ENCODE data around the gene CCNL1. TPM values are rescaled to one million over a fixed set of nuclear protein-coding genes. Genes with fewer than 3 reads are reported as not detected.

CCNL1 gene
- polyA plus RNA-seq (59.1 to 136 TPM (median 118 TPM) in 3 replicates), polyA minus RNA-seq (27.8 to 153 TPM (median 85.5 TPM) in 3 replicates)
- 698 TPM for polyA plus RNA-seq (2011; ENCODE audit: low read depth)
- 11.9 and 23.3 TPM in 2 replicates for polyA plus RNA-seq (2011; cell fraction: cytosol; rRNA removed)
- polyA plus RNA-seq (2011; cell fraction: nucleus; rRNA removed), result 262 and 357 TPM in 2 replicates
- polyA plus RNA-seq (2012; ENCODE audit: low replicate concordance), result 33.1 and 117 TPM in 2 replicates
- polyA minus RNA-seq (2011; cell fraction: cytosol; rRNA and poly(A)+ RNA removed), result 33.8 TPM
- polyA minus RNA-seq (2011; cell fraction: nucleus; rRNA and poly(A)+ RNA removed), result 279 and 325 TPM in 2 replicates

DNA sequence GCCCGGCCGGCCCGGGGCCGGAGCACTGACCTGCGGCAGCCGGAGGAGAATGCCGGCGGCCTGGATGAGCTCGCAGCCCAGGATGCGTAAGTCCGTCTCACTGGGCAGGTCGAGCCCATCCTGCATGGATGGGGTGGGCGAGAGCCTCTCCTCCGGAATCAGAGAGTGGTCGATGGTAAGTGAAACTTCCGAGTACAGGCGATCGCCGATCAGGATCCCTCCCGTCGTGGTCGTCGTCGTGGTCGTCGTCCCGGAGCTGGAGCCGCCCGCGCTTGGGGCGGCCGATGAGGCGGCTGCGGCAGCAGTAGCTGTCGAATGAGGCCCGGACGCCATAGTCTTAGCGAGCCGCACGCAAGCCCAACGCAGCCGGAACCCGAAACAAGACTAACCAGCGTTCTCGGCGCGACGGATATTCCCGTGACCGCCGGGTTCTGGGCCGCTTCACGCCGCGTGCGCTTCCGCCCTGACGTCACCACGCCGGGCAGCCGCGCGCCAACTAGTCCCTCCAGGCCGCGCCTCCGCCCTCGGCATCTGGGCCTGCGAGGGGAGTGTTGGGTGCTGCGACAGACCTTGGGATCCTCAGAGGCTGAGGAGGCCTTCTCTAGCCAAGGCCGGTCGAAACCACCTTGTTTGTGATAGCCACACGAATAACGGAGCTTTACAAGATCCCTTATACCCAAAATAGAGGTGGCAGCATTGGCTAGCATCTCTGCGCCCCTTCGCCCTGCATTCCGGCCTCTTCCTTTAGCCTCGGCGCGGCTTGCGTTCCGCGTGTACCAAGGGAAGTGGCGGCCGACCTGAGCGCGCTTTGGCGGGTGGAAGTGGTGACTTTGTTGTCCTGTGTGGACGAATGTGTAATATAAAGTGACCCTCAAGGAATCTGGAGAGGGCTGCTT, at the start of gene CCNL1:
Gene CCNL1, minus strand, starts transcription at position 386 of the 896 bp plus-strand sequence. Its CDS starts 53 bp downstream, at position 333.
- TF ChIP-seq CTCF (optimal IDR thresholded peaks at IDR 0.05 in 1 of 3, IDR thresholded peaks at IDR 0.05 in 1 of 3, conservative IDR thresholded peaks at IDR 0.05 in 1 of 3; ENCODE audit: extremely low read depth in 1 of 3, insufficient read depth in 2 of 3, low read length in 3 of 3), result no peak
- no peak for TF ChIP-seq EZH2 (IDR thresholded peaks at IDR 0.05; ENCODE audit: low read length)
- dilution Hi-C loops (cut with MboI; ENCODE audit: extremely low pct_ligation_motif_present, low sequenced_read_pairs), result no loop called here
- peak within 1 kb of the TSS; percentile 100 for H3K27ac ChIP-seq (ENCODE audit: control insufficient read depth, insufficient read depth, low read length)
- FAIRE-seq (no peak), DNase-seq (ENCODE audit: low read depth, low spot score) (no peak)
- H3K4me2 ChIP-seq (ENCODE audit: control insufficient read depth, extremely low read depth, insufficient read depth, low read depth, low read length), result peak within 1 kb of the TSS; percentile 99
- no peaks in the 10 kb centered on the region for H3K9me3 ChIP-seq (ENCODE audit: control insufficient read depth, low read depth, low read length)
- peaks cover 49% of the 10 kb centered on the region for H3K79me2 ChIP-seq (ENCODE audit: control insufficient read depth, insufficient read depth, low read length)
- peaks cover 39% of the 10 kb centered on the region for H3K4me1 ChIP-seq (ENCODE audit: control insufficient read depth, extremely low read depth, insufficient read depth, low read length)
- no peaks in the 10 kb centered on the region for H3K9me1 ChIP-seq (ENCODE audit: control insufficient read depth, extremely low read depth, insufficient read depth, low read length)
- H3K9ac ChIP-seq (ENCODE audit: control insufficient read depth, extremely low read depth, insufficient read depth, low read length), result peak within 1 kb of the TSS; percentile 100
- peak within 1 kb of the TSS; percentile 87 to 99 (median 98) for H3K4me3 ChIP-seq (ENCODE audit: control insufficient read depth in 2 of 3, extremely low read depth in 1 of 3, insufficient read depth in 2 of 3, low read depth in 1 of 3, low read length in 3 of 3)
- peak within 1 kb of the TSS; percentile 89 for H2AFZ ChIP-seq (ENCODE audit: control insufficient read depth, low read length)
- H3K27me3 ChIP-seq (ENCODE audit: control insufficient read depth, extremely low read depth, insufficient read depth, low read length), result no peaks in the 10 kb centered on the region
- peaks cover 15% of the 10 kb centered on the region for H4K20me1 ChIP-seq (ENCODE audit: control insufficient read depth, extremely low read depth, insufficient read depth, low read length)
- H3K36me3 ChIP-seq (ENCODE audit: control insufficient read depth in 2 of 2, extremely low read depth in 1 of 2, insufficient read depth in 2 of 2, low read length in 2 of 2), result peaks cover 7 to 14% of the 10 kb centered on the region in 2 experiments

DNA sequence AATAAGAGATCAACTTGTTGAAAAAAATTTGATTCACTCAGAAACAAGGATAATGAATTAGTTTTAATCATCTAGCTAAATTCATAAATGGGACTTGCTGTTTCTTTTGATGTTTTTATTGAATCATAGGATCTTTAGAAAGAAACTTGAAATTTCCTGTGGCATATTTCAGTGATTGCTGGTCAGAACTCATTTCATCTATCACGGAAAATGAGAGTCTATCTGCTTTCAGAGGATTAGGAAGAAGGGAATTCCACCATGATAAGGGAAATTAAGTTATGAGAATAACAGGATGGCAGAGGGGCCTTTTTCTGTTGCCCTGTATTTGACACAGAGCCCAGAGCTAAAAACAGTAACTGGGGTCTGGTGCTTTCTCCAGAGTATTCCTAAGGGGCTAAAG, 44.9 kb upstream of the CCNL1 start:
- Histone ChIP-seq H3K36me3 (ENCODE audit: control insufficient read depth in 2 of 2, extremely low read depth in 1 of 2, insufficient read depth in 2 of 2, low read length in 2 of 2) (no peaks in the 10 kb centered on the region), H3K9ac (ENCODE audit: control insufficient read depth, extremely low read depth, insufficient read depth, low read length) (no peak overlapping the region), H3K4me2 (ENCODE audit: control insufficient read depth, extremely low read depth, insufficient read depth, low read depth, low read length) (no peak overlapping the region), H3K4me3 (ENCODE audit: control insufficient read depth in 2 of 3, extremely low read depth in 1 of 3, insufficient read depth in 2 of 3, low read depth in 1 of 3, low read length in 3 of 3) (no peak overlapping the region), H3K4me1 (ENCODE audit: control insufficient read depth, extremely low read depth, insufficient read depth, low read length) (no peaks in the 10 kb centered on the region), H3K9me1 (ENCODE audit: control insufficient read depth, extremely low read depth, insufficient read depth, low read length) (no peaks in the 10 kb centered on the region), H3K27me3 (ENCODE audit: control insufficient read depth, extremely low read depth, insufficient read depth, low read length) (peaks cover 4% of the 10 kb centered on the region), H4K20me1 (ENCODE audit: control insufficient read depth, extremely low read depth, insufficient read depth, low read length) (no peaks in the 10 kb centered on the region), H3K79me2 (ENCODE audit: control insufficient read depth, insufficient read depth, low read length) (no peaks in the 10 kb centered on the region), H3K9me3 (ENCODE audit: control insufficient read depth, low read depth, low read length) (no peaks in the 10 kb centered on the region), H3K27ac (ENCODE audit: control insufficient read depth, insufficient read depth, low read length) (no peak overlapping the region), H2AFZ (ENCODE audit: control insufficient read depth, low read length) (no peak overlapping the region)
- dilution Hi-C loops (cut with MboI; ENCODE audit: extremely low pct_ligation_motif_present, low sequenced_read_pairs), result loop anchor here (25.0 kb wide), 1 partner anchor 282 kb away; no protein-coding TSS in a partner anchor
- TF ChIP-seq CTCF (optimal IDR thresholded peaks at IDR 0.05 in 1 of 3, IDR thresholded peaks at IDR 0.05 in 1 of 3, conservative IDR thresholded peaks at IDR 0.05 in 1 of 3; ENCODE audit: extremely low read depth in 1 of 3, insufficient read depth in 2 of 3, low read length in 3 of 3) (no peak), EZH2 (IDR thresholded peaks at IDR 0.05; ENCODE audit: low read length) (no peak)
- FAIRE-seq (no peak), DNase-seq (ENCODE audit: low read depth, low spot score) (no peak)
